Middle frontal gyrus (tissue), 1 donor: ENCODE results near the gene CFAP119.
"Not testable (repeated sequence)": the region's sequence is repeated elsewhere in the genome, so short reads cannot be mapped to it uniquely, and the experiment has no call there.

Experiments
- DNase-seq: peaks from one replicate; pipeline ENCODE4 v3.0.0-alpha.2; 2015; ENCODE audit warnings: low spot score; ENCODE audit errors: extremely low spot score

Gene CFAP119

GRCh38 chr16:30761928-30762902 is at the start of gene CFAP119, which contains the start of gene RNF40:
Gene CFAP119 (minus strand): TSS chr16:30762062. CDS start chr16:30761748, 314 bp downstream.
Gene RNF40 (plus strand): TSS chr16:30762322. CDS start chr16:30762546, 224 bp downstream.
- peak; percentile 94 for DNase-seq

- DNase-seq = not testable (repeated sequence)
Measured at GRCh38 chr16:30809675-30810074, 47.8 kb upstream of the CFAP119 start.

- not testable (repeated sequence) for DNase-seq
Measured at GRCh38 chr16:30808890-30809426, 47.1 kb upstream of the CFAP119 start.

GRCh38 chr16:30808146-30808545 is 46.3 kb upstream of the CFAP119 start:
- no peak for DNase-seq

GRCh38 chr16:30805370-30806169 is 43.7 kb upstream of the CFAP119 start:
- peak; percentile 68 for DNase-seq

GRCh38 chr16:30805056-30805369 is 43.2 kb upstream of the CFAP119 start:
- no peak for DNase-seq

GRCh38 chr16:30802936-30803335 is 41.1 kb upstream of the CFAP119 start:
- DNase-seq = no peak

GRCh38 chr16:30797670-30798309 is 35.9 kb upstream of the CFAP119 start:
- DNase-seq = no peak

- DNase-seq = no peak
Measured at GRCh38 chr16:30794634-30795033, 32.8 kb upstream of the CFAP119 start.

GRCh38 chr16:30793508-30794069 is 31.7 kb upstream of the CFAP119 start:
- DNase-seq = no peak

- DNase-seq = no peak
Measured at GRCh38 chr16:30787613-30788378, 25.9 kb upstream of the CFAP119 start.

- peak; percentile 65 for DNase-seq
Measured at GRCh38 chr16:30786936-30787612, 25.2 kb upstream of the CFAP119 start, which contains the start of gene ZNF629. Gene ZNF629 (minus strand): TSS chr16:30787205. CDS start chr16:30784482, 2,723 bp downstream.

- DNase-seq = no peak
Measured at GRCh38 chr16:30786115-30786935, 24.5 kb upstream of the CFAP119 start.

- DNase-seq = no peak
Measured at GRCh38 chr16:30785126-30786106, 23.6 kb upstream of the CFAP119 start.

- DNase-seq = no peak
Measured at GRCh38 chr16:30784215-30784614, 22.4 kb upstream of the CFAP119 start.

GRCh38 chr16:30783280-30784109 is 21.6 kb upstream of the CFAP119 start:
- no peak for DNase-seq
